Stimulated activated CD4-positive, alpha-beta T cell treated with anti-CD3 and anti-CD28 coated beads, Interleukin-4, amount 100 ng/mL, for 4 hours (primary cell): Measurements from ENCODE around the gene HEATR5B.
"Not testable (repeated sequence)": the region's sequence is repeated elsewhere in the genome, so short reads cannot be mapped to it uniquely, and the experiment has no call there.

Experiments
- DNase-seq, 2 experiments: peaks; one replicate each; pipeline ENCODE4 v3.0.0-alpha.2; 2020

Gene HEATR5B

GRCh38 chr2:36976065-36976464, 108.1 kb downstream of the HEATR5B start:
- DNase-seq: no peak

GRCh38 chr2:36975306-36975705, 108.9 kb downstream of the HEATR5B start:
- DNase-seq: no peak

GRCh38 chr2:36973320-36973719, 110.9 kb downstream of the HEATR5B start:
- no peak for DNase-seq

- no peak for DNase-seq
Observed at GRCh38 chr2:36971990-36972389, 112.2 kb downstream of the HEATR5B start.

GRCh38 chr2:36967236-36967876, 116.8 kb downstream of the HEATR5B start:
- no peak for DNase-seq

GRCh38 chr2:36966370-36967235, 117.6 kb downstream of the HEATR5B start, which contains the start of gene STRN:
STRN (minus strand) TSS chr2:36966536; CDS start chr2:36966463, 73 bp downstream.
- peak; percentile 97 to 98 for DNase-seq

GRCh38 chr2:36965751-36966369, 118.3 kb downstream of the HEATR5B start:
- DNase-seq: peak; percentile 2 to 49

- DNase-seq: no peak
Observed at GRCh38 chr2:36965206-36965605, 119.0 kb downstream of the HEATR5B start.

- DNase-seq: no peak
Observed at GRCh38 chr2:36964496-36965058, 119.6 kb downstream of the HEATR5B start.

- DNase-seq: no peak
Observed at GRCh38 chr2:36963734-36964133, 120.4 kb downstream of the HEATR5B start.

GRCh38 chr2:36963106-36963505, 121.1 kb downstream of the HEATR5B start:
- no peak for DNase-seq

GRCh38 chr2:36960773-36961172, 123.4 kb downstream of the HEATR5B start:
- DNase-seq: no peak

GRCh38 chr2:36960005-36960675, 124.0 kb downstream of the HEATR5B start:
- no peak for DNase-seq

GRCh38 chr2:36954977-36955607, 129.1 kb downstream of the HEATR5B start:
- no peak for DNase-seq

- DNase-seq: no peak
Observed at GRCh38 chr2:36952748-36953197, 131.4 kb downstream of the HEATR5B start.

- DNase-seq: no peak
Observed at GRCh38 chr2:36951574-36951973, 132.6 kb downstream of the HEATR5B start.

- no peak for DNase-seq
Observed at GRCh38 chr2:36951027-36951518, 133.1 kb downstream of the HEATR5B start.

GRCh38 chr2:36949845-36950244, 134.3 kb downstream of the HEATR5B start:
- no peak for DNase-seq

GRCh38 chr2:36945240-36945639, 138.9 kb downstream of the HEATR5B start:
- DNase-seq: not testable (repeated sequence)

- no peak for DNase-seq
Observed at GRCh38 chr2:36941867-36942266, 142.3 kb downstream of the HEATR5B start.

- not testable (repeated sequence) for DNase-seq
Observed at GRCh38 chr2:36936526-36936925, 147.6 kb downstream of the HEATR5B start.

- not testable (repeated sequence) for DNase-seq
Observed at GRCh38 chr2:36931688-36932087, 152.5 kb downstream of the HEATR5B start.
